ENCODE measurements around the gene CHMP2A.

- TF ChIP-seq, protein P1, sequence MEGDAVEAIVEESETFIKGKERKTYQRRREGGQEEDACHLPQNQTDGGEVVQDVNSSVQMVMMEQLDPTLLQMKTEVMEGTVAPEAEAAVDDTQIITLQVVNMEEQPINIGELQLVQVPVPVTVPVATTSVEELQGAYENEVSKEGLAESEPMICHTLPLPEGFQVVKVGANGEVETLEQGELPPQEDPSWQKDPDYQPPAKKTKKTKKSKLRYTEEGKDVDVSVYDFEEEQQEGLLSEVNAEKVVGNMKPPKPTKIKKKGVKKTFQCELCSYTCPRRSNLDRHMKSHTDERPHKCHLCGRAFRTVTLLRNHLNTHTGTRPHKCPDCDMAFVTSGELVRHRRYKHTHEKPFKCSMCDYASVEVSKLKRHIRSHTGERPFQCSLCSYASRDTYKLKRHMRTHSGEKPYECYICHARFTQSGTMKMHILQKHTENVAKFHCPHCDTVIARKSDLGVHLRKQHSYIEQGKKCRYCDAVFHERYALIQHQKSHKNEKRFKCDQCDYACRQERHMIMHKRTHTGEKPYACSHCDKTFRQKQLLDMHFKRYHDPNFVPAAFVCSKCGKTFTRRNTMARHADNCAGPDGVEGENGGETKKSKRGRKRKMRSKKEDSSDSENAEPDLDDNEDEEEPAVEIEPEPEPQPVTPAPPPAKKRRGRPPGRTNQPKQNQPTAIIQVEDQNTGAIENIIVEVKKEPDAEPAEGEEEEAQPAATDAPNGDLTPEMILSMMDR (IDR thresholded peaks at IDR 0.05) = no peak
- peak; percentile 52 to 82 (median 79) for TF ChIP-seq POLR2A (IDR thresholded peaks at IDR 0.05)
Measured at GRCh38 chr19:58554494-58555368, at the start of gene CHMP2A.
